H1 (cell line): ENCODE data around the gene NKAIN2. TPM values are rescaled to one million over a fixed set of nuclear protein-coding genes. Genes with fewer than 3 reads are reported as not detected.

Source experiments
- BCL11A ChIP-seq, 2 experiments: IDR thresholded peaks; one replicate each; pipeline ENCODE4 v1.6.1; 2011; ENCODE audit warnings: low read depth in 2 of 2, low read length in 2 of 2, mild to moderate bottlenecking in 2 of 2
- EGR1 ChIP-seq: IDR thresholded peaks from 2 replicates; pipeline ENCODE4 v1.6.1; 2011; ENCODE audit warnings: low read depth, low read length, borderline replicate concordance
- POLR2AphosphoS5 ChIP-seq: IDR thresholded peaks from 2 replicates; pipeline ENCODE4 v1.6.1; 2011; ENCODE audit warnings: low read depth, low read length
- SRF ChIP-seq: IDR thresholded peaks from 2 replicates; pipeline ENCODE4 v1.6.1; 2011; ENCODE audit warnings: mild to moderate bottlenecking, low read depth, low read length, moderate library complexity
- polyA plus RNA-seq, 7 experiments: library from polyadenylated mRNA; depleted of rRNA in 3 of 7; stranded (reverse) in 5 of 7; unstranded in 2 of 7; fragments of >200 nt in 5 of 7; fragments of 200-250 nt in 2 of 7; gene quantifications; 1 replicate in 5 of 7; 2 replicates in 1 of 7; 4 replicates in 1 of 7; pipeline versions ENCODE4 v1.2.1 to v1.2.3, GENCODE V29; 2011 to 2013; ENCODE audit warnings: missing spikeins in 2 of 7, mixed read lengths in 2 of 7
- total RNA-seq: library from RNA; stranded (reverse); fragmentation: NEBNext Ultra II Directional; extraction: Animal tissue kit (Norgen Biotek cat#: 25700); gene quantifications from 2 replicates; pipeline ENCODE4 v1.2.1, GENCODE V29; 2021
- TF ChIP-seq, protein P1 (sequence below): fragments of 300-600 bp; sonication (generic); IDR thresholded peaks from 2 replicates; pipeline ENCODE4 v1.7.1; 2012; ENCODE audit warnings: low read length, moderate library complexity, mild to moderate bottlenecking, inconsistent platforms; ENCODE audit not compliant: insufficient replicate concordance

The NKAIN2 gene
- total and polyA plus RNA-seq, 2 of the 8 experiments (the other 6 are each of a cell fraction or from before 2014, with no cell fraction given) = 0.20 to 0.34 TPM

DNA sequence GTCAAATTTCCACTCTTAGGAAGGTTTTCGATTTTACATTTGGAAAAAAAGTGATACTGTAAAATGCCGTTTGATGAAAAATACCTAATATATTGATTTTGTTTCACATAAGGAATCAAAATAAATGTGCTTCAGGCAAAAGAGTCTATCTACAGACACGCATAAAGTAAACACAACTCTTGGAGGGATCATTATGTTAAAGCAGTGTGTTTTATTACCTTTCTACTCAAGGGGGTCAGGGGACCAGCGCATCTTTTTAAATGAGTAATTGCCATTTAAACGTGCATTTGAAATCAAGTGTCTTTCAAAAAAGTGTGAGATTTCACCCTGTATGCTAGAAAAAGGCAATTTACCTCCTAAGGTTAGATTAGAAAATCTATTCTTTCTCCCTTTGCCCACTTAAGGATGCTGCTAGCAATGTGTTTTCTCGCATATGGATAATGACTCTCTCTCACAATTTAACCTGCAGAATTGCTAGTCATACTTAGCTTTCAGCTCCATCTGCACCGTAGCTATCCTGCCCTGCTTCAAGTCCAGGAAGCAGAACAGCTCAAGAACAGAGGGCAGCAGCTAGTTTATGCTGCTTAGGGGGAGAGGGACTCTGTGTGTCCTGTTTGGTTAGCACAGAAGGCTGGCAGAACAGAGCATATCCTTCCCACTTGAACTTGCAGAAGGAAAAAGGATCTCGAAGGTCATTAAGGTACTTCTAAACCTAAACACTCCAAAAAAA, 35.0 kb downstream of the NKAIN2 start (continued):
- TF ChIP-seq, protein P1, sequence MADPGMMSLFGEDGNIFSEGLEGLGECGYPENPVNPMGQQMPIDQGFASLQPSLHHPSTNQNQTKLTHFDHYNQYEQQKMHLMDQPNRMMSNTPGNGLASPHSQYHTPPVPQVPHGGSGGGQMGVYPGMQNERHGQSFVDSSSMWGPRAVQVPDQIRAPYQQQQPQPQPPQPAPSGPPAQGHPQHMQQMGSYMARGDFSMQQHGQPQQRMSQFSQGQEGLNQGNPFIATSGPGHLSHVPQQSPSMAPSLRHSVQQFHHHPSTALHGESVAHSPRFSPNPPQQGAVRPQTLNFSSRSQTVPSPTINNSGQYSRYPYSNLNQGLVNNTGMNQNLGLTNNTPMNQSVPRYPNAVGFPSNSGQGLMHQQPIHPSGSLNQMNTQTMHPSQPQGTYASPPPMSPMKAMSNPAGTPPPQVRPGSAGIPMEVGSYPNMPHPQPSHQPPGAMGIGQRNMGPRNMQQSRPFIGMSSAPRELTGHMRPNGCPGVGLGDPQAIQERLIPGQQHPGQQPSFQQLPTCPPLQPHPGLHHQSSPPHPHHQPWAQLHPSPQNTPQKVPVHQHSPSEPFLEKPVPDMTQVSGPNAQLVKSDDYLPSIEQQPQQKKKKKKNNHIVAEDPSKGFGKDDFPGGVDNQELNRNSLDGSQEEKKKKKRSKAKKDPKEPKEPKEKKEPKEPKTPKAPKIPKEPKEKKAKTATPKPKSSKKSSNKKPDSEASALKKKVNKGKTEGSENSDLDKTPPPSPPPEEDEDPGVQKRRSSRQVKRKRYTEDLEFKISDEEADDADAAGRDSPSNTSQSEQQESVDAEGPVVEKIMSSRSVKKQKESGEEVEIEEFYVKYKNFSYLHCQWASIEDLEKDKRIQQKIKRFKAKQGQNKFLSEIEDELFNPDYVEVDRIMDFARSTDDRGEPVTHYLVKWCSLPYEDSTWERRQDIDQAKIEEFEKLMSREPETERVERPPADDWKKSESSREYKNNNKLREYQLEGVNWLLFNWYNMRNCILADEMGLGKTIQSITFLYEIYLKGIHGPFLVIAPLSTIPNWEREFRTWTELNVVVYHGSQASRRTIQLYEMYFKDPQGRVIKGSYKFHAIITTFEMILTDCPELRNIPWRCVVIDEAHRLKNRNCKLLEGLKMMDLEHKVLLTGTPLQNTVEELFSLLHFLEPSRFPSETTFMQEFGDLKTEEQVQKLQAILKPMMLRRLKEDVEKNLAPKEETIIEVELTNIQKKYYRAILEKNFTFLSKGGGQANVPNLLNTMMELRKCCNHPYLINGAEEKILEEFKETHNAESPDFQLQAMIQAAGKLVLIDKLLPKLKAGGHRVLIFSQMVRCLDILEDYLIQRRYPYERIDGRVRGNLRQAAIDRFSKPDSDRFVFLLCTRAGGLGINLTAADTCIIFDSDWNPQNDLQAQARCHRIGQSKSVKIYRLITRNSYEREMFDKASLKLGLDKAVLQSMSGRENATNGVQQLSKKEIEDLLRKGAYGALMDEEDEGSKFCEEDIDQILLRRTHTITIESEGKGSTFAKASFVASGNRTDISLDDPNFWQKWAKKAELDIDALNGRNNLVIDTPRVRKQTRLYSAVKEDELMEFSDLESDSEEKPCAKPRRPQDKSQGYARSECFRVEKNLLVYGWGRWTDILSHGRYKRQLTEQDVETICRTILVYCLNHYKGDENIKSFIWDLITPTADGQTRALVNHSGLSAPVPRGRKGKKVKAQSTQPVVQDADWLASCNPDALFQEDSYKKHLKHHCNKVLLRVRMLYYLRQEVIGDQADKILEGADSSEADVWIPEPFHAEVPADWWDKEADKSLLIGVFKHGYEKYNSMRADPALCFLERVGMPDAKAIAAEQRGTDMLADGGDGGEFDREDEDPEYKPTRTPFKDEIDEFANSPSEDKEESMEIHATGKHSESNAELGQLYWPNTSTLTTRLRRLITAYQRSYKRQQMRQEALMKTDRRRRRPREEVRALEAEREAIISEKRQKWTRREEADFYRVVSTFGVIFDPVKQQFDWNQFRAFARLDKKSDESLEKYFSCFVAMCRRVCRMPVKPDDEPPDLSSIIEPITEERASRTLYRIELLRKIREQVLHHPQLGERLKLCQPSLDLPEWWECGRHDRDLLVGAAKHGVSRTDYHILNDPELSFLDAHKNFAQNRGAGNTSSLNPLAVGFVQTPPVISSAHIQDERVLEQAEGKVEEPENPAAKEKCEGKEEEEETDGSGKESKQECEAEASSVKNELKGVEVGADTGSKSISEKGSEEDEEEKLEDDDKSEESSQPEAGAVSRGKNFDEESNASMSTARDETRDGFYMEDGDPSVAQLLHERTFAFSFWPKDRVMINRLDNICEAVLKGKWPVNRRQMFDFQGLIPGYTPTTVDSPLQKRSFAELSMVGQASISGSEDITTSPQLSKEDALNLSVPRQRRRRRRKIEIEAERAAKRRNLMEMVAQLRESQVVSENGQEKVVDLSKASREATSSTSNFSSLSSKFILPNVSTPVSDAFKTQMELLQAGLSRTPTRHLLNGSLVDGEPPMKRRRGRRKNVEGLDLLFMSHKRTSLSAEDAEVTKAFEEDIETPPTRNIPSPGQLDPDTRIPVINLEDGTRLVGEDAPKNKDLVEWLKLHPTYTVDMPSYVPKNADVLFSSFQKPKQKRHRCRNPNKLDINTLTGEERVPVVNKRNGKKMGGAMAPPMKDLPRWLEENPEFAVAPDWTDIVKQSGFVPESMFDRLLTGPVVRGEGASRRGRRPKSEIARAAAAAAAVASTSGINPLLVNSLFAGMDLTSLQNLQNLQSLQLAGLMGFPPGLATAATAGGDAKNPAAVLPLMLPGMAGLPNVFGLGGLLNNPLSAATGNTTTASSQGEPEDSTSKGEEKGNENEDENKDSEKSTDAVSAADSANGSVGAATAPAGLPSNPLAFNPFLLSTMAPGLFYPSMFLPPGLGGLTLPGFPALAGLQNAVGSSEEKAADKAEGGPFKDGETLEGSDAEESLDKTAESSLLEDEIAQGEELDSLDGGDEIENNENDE = no peak
- TF ChIP-seq SRF = no peak
- no peak for TF ChIP-seq BCL11A (IDR thresholded peaks at IDR 0.05; ENCODE audit: low read depth in 2 of 2, low read length in 2 of 2)
- TF ChIP-seq EGR1 = no peak
- TF ChIP-seq POLR2AphosphoS5 = no peak
